GM13976 (cell line): Measurements from ENCODE around the gene ABR.

Source experiments
- DNase-seq: peaks from one replicate; pipeline ENCODE4 v3.0.0; 2012; ENCODE audit warnings: low spot score
- CTCF ChIP-seq: IDR thresholded peaks from 2 replicates; pipeline ENCODE4 v1.5.1; 2012; ENCODE audit warnings: borderline replicate concordance, mild to moderate bottlenecking; ENCODE audit not compliant: insufficient read depth; ENCODE audit errors: extremely low read depth, missing control alignments, control extremely low read depth
- in situ Hi-C: fragments of 300-500 bp; cut with MboI; formaldehyde crosslinking; loops from one replicate; pipeline ENCODE4 v1.12.0; 2022; ENCODE audit warnings: low sequenced_read_pairs, mixed read lengths, inconsistent platforms; ENCODE audit not compliant: unreplicated experiment

Gene ABR

GRCh38 chr17:1022278-1023024 lies 157.3 kb downstream of the ABR start:
- no peak for TF ChIP-seq CTCF
- DNase-seq: no peak
- in situ Hi-C loops: no loop called here

- in situ Hi-C loops: no loop called here
- TF ChIP-seq CTCF: no peak
- DNase-seq: no peak
Measured at GRCh38 chr17:1021147-1021546, 158.6 kb downstream of the ABR start.

- in situ Hi-C loops: no loop called here
- no peak for TF ChIP-seq CTCF
- DNase-seq: no peak
Measured at GRCh38 chr17:1019451-1019850, 160.3 kb downstream of the ABR start.

GRCh38 chr17:1018547-1018946 lies 161.2 kb downstream of the ABR start:
- in situ Hi-C loops: no loop called here
- no peak for DNase-seq
- TF ChIP-seq CTCF: no peak

GRCh38 chr17:1013729-1014090 lies 166.1 kb downstream of the ABR start:
- DNase-seq: no peak
- in situ Hi-C loops: no loop called here
- no peak for TF ChIP-seq CTCF

GRCh38 chr17:1012823-1013728 lies 166.7 kb downstream of the ABR start:
- DNase-seq: no peak
- TF ChIP-seq CTCF: no peak
- in situ Hi-C loops: no loop called here
